Activated CD8-positive, alpha-beta memory T cell treated with anti-CD3 and anti-CD28 coated beads, Interleukin-2, amount 50 U/mL, for 4 hours (primary cell): ENCODE measurements around the gene SAXO2.
"Not testable (repeated sequence)": the region's sequence is repeated elsewhere in the genome, so short reads cannot be mapped to it uniquely, and the experiment has no call there.

Source experiments
- DNase-seq: peaks from one replicate; pipeline ENCODE4 v3.0.0-alpha.2; 2020

SAXO2 gene

DNA sequence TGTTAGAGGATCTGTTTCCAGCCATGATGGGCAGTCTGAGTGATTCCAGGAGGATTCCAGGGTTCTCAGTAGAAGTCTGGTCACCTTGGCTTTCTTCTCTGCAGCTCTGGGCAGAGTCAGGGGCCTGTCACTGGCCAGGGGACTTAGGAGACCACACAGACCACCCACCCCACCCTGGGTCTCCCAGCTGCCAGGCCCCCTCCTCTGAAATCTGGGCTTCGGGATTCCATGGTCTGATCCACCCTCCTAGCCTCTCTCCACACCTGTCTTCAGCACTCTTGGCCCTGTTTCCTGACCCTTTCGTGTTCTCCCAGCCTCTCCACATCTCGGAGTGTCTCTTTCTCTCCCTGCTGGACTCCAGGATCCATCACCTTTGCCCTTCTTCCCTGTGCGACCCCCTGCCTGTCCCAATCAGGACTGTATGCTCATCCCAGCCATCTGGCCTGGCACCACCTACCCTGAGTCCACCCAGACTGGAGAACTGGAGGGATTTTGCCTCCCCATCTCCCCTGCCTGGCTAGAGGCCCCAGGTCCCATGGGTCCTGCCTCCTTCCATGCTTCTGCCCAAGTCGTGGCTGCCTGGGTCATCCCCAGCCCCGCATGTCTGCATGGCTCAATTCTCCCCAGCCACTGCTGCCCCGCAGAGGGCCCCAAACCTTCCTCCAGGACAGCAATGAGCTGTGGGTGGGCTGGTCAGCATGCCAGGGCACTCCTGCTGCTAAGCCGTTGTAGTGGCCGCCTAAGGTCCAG is 52.3 kb downstream of the SAXO2 start:
- no peak for DNase-seq

DNA sequence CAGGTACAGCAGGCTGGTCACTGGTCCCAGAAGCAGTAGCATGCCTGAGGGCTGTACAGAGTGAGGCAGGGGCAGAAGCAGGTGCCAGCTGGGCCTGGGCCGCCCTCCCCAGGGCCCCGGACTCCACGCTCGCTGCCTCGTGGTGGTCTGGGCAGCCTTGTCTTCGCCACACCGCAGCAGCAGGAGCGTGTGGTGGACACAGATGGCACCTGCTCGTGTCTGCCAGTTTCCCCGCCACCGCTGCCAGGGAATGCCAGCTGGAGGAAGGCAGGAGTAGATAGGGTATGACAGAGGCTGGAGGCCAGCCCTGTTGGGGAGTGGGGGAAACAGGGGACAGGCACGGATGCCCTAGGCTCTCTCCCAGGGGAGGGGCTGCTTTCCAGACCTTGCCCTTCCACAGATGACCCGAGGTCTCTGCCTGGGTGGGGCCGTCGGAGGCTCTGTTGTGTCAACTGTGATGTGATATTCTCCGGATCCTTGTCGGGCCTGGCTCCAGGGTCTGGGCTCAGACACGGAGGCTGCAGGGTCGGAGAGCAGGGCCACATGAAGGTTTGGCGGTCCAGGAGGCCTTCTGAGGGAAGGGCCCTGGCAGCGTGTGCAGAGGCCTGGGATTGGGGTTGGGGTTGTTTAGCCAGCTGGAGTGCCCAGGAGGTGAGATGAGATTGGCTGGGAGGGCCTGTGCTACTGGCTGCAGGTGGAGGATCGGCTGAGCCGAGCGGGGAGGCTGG is 53.1 kb downstream of the SAXO2 start:
- no peak for DNase-seq

DNA sequence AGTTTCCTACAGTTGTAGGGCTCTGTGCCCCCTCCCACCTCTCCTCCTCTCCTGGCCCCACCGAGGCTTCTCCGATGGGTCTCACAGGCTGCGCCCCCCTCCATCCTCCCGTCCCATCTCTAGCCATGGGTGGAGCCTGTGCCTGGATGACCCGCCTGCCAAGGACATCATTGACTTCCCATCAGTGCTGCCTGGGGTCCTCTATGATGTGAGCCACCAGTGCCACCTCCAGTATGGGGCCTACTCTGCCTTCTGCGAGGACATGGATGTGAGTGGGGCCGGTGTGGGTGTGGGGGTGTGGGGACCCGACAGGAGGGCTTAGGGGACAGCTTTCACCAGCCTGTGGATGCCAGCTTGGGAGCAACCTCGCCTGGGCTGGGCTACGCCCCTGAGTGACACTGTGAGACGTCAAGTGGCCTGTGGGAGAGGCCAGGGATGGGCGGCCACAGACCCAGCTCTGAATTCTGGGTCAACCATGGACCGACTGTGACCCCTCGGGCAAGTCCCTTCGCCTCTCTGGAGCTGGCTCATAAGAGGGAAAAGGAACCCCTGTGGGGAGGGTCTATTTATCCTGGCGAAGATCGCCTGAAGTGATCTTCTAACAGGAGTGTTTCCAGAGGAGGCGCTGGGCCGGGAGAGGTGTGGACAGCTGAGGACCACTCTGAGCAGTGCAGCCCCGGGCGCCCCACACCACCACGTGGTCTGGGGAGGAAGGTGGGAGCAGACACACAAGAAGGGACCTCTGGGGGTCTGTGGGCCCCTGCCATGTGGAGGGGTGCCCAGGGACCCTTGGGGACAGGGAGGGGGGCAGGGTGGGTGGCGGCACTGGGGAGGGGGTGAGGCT is 53.9 kb downstream of the SAXO2 start:
- not testable (repeated sequence) for DNase-seq

DNA sequence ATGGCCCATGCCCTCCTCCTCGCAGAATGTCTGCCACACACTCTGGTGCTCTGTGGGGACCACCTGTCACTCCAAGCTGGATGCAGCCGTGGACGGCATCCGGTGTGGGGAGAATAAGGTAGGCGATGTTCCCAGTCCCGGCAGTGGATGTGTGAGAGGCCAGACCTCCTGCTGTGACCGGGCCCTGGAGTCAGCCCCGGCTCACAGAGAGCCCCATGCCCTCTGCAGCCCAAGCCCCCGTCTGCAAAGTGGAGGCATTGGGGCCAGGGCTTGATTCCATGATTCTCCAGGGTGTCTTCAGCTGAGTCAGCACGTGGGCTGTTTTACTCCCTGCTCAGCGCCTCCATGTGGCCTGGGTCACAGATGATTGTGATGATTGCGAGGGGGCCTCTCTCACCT is 54.5 kb downstream of the SAXO2 start:
- no peak for DNase-seq

DNA sequence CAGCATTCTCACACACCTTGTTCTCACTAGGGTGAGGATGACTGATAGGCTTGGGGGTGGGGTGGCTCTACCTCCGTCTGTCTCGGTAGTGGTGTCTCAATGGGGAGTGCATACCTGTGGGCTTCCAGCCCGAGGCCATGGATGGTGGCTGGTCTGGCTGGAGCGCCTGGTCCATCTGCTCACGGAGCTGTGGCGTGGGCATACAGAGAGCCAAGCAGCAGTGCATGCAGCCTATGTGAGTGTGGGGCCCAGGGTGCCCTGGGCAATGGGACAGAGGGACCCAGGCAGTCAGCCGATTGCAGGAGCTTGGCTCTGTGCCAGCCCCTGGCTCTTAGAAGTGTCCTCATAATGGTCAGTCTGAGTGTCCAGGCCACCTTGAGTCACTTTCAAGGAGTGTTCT is 54.9 kb downstream of the SAXO2 start:
- DNase-seq: not testable (repeated sequence)

DNA sequence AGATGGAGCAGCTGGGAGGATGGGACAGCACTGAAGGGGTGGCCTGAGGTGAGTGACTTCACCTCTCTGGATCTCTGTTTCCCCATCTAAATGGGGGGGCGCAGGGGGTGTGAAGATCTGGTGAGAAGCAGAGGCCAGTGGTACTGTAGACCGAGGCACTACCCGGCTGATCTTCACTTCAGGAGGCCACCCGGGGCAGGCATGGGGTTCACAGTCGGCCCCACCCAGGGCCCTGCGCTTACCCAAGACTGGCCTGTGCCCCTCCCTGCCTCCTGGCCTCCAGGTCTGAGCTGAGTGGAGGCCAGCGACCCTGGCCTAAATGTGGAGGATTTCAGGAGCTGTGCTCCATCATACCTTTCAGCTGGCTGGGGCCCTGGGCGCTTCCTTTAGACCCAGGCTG is 55.7 kb downstream of the SAXO2 start:
- DNase-seq: not testable (repeated sequence)

DNA sequence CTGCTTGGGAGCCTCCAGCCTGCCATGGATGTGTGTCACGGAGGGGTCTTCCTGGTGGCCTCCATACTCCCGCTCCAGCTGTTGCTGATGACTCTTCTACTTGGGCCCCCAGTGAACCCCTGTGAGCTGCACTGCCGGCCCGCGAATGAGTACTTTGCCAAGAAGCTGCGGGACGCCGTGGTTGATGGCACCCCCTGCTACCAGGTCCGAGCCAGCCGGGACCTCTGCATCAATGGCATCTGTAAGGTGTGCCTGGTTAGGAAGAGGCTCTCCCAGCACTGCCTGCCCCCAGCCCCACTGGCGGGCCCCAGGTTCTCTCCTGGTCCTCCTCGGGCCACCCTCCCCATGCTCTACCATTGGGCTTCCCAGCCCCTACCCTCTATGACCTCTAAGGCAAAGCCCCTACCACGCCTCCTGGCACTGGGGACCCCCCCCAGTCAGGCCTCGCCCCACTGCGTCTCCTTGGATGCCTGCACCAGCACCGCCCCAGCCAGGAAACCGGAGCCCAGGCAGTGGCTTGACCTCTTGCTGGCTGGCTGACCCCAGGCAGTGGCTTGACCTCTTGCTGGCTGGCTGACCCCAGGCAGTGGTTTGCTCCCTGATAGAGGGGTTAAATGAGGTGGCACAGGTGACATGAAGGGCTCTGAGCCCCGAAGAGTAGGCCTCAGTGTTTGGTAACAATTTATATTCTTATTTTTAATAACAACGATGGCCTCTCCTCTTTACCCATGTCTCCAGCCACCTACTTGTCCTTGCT is 57.1 kb downstream of the SAXO2 start:
- DNase-seq: not testable (repeated sequence)

DNA sequence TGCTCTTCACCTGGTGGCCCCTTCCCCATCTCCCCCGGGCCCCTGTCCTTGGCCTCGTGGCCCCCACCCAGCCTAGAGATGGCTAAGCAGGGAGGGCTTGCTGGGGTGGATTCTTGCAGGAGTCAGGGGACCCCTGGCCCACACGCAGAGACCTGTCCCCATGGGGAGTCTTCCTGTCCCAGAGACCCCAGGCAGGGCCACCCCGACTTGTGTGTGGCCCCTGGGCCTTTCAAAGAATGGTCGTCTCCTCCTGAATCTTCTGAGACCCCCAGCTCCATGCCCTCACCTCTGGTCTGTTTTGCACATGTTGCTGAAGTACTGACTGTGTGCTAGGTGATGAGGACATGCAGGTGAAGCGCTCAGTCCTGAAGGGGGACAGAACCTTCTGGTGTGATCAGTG is 58.2 kb downstream of the SAXO2 start:
- not testable (repeated sequence) for DNase-seq

DNA sequence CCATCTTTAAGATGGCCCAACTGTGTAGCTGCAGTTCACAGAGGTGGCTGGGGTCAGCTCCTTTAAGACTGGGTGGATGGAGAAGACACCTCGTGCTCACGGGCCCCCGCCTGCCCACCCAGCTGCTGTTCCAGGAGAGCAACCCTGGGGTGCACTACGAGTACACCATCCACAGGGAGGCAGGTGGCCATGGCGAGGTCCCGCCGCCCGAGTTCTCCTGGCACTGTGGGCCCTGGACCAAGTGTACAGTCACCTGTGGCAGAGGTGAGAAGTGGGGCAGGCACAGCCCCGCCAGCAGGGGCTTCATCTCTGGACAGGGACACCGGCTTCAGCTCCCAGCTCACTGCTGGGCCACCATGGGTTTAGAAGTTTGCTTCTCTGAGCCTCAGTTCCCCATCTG is 59.9 kb downstream of the SAXO2 start:
- not testable (repeated sequence) for DNase-seq

DNA sequence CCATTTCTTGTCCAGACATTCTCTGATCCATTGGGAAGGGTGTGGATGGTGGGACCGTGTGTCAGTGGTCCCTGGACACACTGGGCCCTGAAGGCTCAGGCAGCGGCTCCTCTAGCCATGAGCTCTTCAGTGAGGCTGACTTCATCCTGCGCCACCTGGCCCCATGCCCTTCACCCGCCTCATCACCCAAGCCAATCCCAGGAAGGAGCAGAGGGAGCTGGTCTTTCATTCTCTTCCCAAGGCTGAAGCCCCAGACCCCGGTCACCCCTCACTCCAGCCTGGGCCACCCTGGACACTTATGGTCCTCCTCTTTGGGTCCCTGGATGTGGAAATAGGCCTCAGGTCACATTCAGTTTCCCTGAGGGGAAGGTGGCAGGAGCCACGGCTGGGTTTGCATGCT is 62.2 kb downstream of the SAXO2 start:
- DNase-seq: not testable (repeated sequence)

DNA sequence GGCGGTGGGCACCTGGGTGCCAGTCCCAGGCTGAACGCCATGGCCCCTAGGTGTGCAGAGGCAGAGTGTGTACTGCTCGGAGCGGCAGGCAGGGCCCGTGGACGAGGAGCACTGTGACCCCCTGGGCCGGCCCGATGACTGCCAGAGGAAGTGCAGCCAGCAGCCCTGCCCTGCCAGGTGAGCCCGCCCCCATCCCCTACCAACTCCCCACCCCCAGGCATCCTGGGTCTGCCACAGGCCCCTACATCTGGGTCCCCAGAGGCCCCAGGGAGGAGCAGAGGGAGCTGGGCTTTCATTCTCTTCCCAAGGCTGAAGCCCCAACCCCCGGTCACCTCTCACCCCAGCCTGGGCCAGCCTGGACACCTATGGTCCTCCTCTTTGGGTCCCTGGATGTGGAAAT is 63.0 kb downstream of the SAXO2 start:
- not testable (repeated sequence) for DNase-seq

DNA sequence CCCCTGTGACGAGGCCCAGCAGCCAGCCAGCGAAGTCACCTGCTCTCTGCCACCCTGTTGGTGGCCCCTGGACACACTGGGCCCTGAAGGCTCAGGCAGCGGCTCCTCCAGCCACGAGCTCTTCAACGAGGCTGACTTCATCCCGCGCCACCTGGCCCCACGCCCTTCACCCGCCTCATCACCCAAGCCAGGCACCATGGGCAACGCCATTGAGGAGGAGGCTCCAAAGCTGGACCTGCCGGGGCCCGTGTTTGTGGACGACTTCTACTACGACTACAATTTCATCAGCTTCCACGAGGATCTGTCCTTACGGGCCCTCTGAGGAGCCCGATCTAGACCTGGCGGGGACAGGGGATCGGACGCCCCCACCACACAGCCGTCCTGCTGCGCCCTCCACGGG is 64.3 kb downstream of the SAXO2 start:
- not testable (repeated sequence) for DNase-seq

DNA sequence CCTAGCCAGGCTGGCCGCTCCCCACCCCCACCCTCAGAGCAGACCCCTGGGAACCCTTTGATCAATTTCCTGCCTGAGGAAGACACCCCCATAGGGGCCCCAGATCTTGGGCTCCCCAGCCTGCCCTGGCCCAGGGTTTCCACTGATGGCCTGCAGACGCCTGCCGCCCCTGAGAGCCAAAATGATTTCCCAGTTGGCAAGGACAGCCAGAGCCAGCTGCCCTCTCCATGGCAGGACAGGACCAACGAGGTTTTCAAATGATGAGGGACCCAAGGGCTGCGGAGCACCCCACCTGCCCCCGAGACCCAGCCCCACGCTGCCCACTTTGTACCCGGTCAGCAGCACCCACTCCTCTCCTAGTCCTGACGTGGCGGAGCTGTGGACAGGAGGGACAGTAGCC is 64.8 kb downstream of the SAXO2 start:
- DNase-seq: not testable (repeated sequence)

DNA sequence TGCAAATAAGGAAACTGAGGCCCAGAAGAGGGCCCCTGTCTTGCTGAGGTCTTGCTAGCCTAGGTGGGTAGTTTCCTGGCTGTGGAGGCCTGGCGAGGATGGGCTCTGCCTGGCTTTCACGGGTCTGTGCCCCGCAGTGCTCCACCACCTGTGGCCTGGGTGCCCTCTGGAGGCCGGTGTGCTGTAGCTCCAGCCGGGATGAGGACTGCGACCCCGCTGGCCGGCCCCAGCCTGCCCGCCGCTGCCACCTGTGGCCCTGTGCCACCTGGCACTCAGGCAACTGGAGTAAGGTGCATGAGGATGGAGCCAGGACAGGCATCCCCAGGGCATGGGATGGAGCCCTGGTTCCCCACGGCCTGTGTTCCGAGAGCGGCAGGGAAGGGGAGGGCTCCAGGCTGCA is 66.4 kb downstream of the SAXO2 start:
- not testable (repeated sequence) for DNase-seq

DNA sequence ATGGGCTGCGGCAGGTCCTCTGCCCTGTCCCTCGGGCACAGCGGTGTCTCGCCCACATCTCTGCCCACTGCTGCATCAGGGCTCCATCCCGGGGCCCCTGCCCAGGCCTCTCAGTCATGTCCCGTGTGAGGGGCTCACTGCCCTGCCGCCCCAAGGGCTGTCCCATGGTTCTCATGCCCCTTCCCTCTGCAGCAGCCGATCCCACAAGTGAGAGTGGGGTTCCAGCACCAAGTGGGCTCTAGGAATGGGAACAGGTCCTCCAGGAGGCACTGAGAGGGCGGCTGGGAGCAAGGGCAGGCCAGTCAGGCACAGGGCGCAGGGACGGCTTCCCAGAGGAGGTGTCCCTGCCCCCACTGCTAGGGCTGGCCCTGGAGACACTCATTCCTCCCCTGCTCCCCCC is 68.3 kb downstream of the SAXO2 start:
- DNase-seq: not testable (repeated sequence)

DNA sequence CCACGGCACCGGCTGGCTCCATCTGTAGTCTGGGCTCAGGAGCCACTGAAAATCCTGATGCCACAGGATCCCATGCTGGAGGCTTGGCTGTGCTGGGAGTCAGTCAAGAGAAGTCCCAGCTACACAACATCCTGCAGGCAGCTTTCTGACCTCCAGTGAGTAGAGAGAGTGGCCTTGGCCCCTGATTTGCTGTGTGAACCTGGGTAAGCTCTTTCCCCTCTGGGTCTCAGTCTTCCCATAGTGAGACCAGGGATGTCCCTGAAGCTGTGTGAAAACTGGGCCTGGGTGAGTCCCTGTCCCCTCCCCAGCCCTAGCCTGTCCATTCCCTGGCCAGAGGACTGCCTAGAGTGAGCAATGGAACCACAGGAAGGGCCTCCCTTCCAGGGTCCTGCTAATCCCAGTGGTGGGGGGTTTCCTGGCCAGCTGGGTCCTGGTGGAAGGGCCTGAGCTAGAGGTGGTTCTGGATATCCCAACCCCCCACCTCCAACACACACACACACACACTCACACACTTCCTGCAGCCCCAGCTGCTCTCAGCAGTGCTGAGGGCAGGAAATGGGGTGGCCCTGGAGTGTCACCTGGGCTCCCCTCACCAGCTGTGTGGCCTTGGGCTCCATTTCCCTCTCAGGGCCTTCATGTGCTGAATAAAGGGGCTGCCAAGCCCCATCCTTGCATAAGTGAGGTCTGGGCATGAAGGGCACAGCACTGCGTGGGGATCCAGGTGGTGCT is 69.1 kb downstream of the SAXO2 start:
- not testable (repeated sequence) for DNase-seq

DNA sequence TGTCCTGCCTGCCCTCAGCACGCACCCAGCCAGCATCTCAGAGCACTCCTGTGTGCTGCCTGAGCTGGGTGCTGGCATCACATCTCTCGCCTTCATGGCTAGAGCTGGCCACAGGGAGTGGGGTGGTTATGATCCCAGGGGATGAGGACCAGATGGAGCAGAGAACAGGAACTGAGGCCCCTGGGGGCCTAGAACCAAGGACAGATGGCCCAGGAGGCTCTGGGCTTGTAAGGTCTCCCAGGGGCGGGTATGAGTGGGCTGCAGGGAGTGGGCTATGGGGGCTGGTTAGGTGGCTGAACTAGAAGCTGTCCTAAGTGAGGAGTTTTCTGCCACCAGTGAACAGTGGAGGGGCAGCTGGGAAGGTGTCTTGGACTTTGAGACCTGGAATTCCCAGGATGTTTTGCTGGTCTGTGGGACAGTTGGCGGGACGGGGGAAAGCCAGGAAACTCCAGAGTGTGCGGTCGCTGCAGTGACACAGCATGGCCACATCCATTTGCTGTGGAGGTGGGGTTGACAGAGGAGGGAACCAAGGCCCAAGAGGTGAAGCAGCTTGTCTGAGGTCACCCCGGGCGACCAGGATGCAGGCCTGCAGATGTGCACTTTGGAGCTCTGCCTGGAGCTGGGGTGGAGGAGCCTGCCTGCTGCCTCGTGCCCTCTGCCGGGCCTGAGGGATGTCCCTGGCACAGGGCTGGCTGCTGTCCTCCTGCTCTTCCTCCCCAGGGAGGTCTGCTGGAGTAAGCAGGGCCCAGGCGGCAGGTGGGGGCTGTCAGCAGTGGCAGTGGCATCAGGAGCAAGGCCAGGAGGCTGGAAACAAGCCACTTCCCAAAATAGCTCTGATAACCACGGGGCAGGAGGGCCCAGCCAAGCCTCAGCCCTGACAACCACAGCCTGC is 70.3 kb downstream of the SAXO2 start:
- not testable (repeated sequence) for DNase-seq

DNA sequence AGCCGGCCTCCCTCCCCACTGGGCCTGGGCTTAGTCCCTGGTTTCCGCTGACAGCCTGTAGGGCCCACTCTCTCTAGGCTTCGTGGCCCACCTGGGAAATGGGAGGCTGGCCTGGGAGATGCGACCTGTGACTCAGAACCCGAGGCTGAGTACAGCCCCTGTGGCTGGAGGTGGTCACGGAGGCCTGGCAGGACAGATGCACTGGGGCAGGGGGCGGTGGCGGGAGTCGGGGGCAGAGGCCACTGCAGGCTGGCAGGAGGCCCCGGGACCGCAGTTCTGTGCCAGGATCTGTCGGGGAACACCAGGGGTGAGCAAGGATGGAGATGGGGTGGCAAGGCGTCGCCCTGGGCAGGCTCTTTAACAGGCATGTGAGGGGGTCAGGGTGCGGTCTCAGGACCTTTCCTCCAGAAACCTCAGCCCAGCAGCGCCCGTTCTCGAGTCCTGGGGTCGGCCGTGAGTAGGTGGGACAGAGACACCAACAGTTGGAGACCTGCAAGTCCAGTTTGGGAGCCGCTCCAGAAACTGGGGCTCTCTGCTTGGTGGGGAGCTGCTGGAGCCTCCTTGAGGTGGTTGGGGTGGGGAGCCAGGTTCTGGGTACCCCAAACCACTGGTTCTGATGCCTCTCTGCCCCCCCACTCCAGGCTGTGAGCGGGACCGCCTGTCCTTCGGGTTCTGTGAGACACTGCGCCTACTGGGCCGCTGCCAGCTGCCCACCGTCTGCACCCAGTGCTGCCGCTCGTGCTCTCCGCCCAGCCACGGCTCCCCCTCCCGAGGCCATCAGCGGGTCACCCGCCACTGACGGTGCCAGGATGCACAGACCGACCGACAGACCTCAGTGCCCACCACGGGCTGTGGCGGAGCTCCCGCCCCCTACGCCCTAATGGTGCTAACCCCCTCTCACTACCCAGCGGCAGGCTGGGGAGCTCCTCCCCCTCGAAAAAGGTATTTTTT is 71.3 kb downstream of the SAXO2 start:
- not testable (repeated sequence) for DNase-seq
